Bronchus fibroblast of lung (primary cell): Measurements from ENCODE around the gene JADE2. TPM values are rescaled to one million over a fixed set of nuclear protein-coding genes. Genes with fewer than 3 reads are reported as not detected.

Experiments
- total RNA-seq: library from RNA; depleted of rRNA; stranded (reverse); fragments of >200 nt; gene quantifications from 2 replicates; pipeline ENCODE4 v1.2.3, GENCODE V29; 2015

The JADE2 gene
- 27.9 and 28.9 TPM in 2 replicates for total RNA-seq

DNA sequence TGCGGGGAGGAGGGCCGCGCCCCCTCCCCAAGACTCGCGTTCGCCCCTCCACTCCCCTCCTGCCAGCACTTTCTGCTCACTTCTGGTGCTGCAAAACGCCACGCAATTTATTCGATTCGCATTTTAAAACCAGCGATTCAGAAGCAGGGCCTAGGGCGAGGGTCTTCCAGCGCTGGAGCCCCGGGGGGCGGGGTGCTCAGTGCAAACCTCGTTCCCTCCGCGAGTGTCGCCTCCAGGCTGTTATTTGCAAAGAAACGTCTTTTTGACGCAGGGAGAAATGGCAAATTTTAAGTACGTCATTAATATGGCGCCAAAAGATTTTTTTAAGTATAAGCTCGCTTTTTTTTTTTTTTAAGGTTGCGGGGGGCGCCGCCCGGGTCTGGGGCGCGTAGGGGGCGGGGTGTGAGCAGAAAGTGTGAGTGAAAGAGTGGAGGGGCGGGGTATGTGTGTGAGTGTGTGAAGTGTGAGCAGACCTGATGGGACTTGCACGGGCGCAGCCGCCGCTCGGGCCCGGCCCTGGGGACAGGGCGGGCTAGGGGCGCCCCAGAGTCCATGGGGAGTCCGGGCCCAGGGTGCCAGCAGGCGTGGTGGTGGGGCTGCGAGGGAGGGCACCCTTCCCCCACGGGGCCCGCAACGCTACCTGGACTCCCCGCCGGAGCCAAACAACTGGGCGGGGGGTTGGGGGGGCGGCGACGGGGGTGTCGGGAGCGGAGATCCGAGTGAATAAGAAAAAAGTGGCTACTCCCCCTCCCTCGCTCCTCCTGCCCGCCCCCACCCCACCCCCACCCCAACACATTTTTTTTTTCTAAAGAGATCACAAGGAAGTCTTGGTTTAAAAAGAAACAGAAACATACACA, at the start of gene JADE2:
Gene JADE2 (plus strand): TSS at position 845 of the 857 bp plus-strand sequence. CDS start 10,188 bp downstream, outside the sequence.

Other genes starting within 250 kb of the JADE2 start
- gene CDKL3, start 158.5 kb upstream of the JADE2 start, total RNA-seq = 0.59 and 1.0 TPM in 2 replicates
- 13.1 and 14.0 TPM in 2 replicates for gene UBE2B, start 154.1 kb upstream of the JADE2 start, total RNA-seq
- 58.0 and 58.3 TPM in 2 replicates for gene CDKN2AIPNL, start 113.8 kb upstream of the JADE2 start, total RNA-seq
- gene SAR1B, start 107.2 kb downstream of the JADE2 start, total RNA-seq = 29.1 TPM in 2 replicates
- gene SEC24A, start 123.1 kb downstream of the JADE2 start, total RNA-seq = 13.1 and 14.6 TPM in 2 replicates
- 32.9 and 34.8 TPM in 2 replicates for gene CAMLG, start 212.9 kb downstream of the JADE2 start, total RNA-seq
- 14.4 and 15.1 TPM in 2 replicates for gene DDX46, start 233.1 kb downstream of the JADE2 start, total RNA-seq